Endothelial cell of umbilical vein (primary cell): Measurements from ENCODE around the gene STIMATE. TPM values are rescaled to one million over a fixed set of nuclear protein-coding genes. Genes with fewer than 3 reads are reported as not detected.

ENCODE experiments used
- BruUV-seq: library from RNA; stranded (reverse); fragments of 400-500 nt; replicated peaks from 2 replicates; lab custom pipeline; 2021; lab: Mats Ljungman, UMichigan
- CTCF ChIA-PET: fragments of 300-600, 350-600 bp; sonication (Branson Sonifier 250); formaldehyde crosslinking; loops from one replicate; lab custom pipeline; 2021; ENCODE audit warnings: antibody characterized with exemption, inconsistent platforms; lab: Charles Lee
- POLR2A ChIA-PET: fragments of 300-600, 350-600 bp; sonication (Branson Sonifier 250); formaldehyde crosslinking; loops from one replicate; lab custom pipeline; 2021; ENCODE audit warnings: antibody characterized with exemption, inconsistent platforms; lab: Charles Lee
- DNase-seq: peaks from one replicate; pipeline ENCODE4 v3.0.0-alpha.2; 2011; ENCODE audit warnings: low read depth, low spot score
- FAIRE-seq: peaks from 2 replicates; lab custom pipeline; 2011; peaks lifted over from hg19 to GRCh38; lab: Jason Lieb, UNC
- H2AFZ ChIP-seq: 2 replicates; pipeline ENCODE4 v1.6.0; 2012; ENCODE audit warnings: low read depth, low read length, control low read depth, inconsistent platforms
- H3K27ac ChIP-seq: 2 replicates; pipeline ENCODE4 v1.5.1; 2011; ENCODE audit warnings: low read depth, mild to moderate bottlenecking, control low read depth, low read length, moderate library complexity; ENCODE audit not compliant: insufficient read depth
- H3K27me3 ChIP-seq, 2 experiments: 2 replicates each; pipeline versions ENCODE4 v1.6.0 to v1.6.1; 2011; ENCODE audit warnings: low read length in 2 of 2, mixed read lengths in 1 of 2; ENCODE audit not compliant: control insufficient read depth in 2 of 2, insufficient read depth in 2 of 2
- H3K36me3 ChIP-seq, 2 experiments: 2 replicates in 1 of 2; 3 replicates in 1 of 2; pipeline ENCODE4 v1.5.1; 2011; ENCODE audit warnings: low read length in 2 of 2, mild to moderate bottlenecking in 1 of 2, moderate library complexity in 1 of 2; ENCODE audit not compliant: control insufficient read depth in 2 of 2, insufficient read depth in 2 of 2; ENCODE audit errors: extremely low read depth in 1 of 2
- H3K4me1 ChIP-seq: 3 replicates; pipeline ENCODE4 v1.5.1; 2011; ENCODE audit warnings: mild to moderate bottlenecking, low read length; ENCODE audit not compliant: control insufficient read depth, insufficient read depth; ENCODE audit errors: extremely low read depth
- H3K4me2 ChIP-seq: 2 replicates; pipeline ENCODE4 v1.6.1; 2011; ENCODE audit warnings: low read length, control low read depth, mixed read lengths; ENCODE audit not compliant: insufficient read depth
- H3K4me3 ChIP-seq, 3 experiments: fragments of 200-600 bp in 1 of 3; sonication (generic), shearing (Covaris generic) in 1 of 3; replicated peaks in 1 of 3; 2 replicates each; pipeline ENCODE4 v1.5.1; 2011 to 2016; ENCODE audit warnings: control low read depth in 3 of 3, low read length in 3 of 3, mild to moderate bottlenecking in 2 of 3, inconsistent platforms in 1 of 3, low read depth in 1 of 3, moderate library complexity in 1 of 3; ENCODE audit not compliant: insufficient read depth in 1 of 3
- H3K79me2 ChIP-seq: 2 replicates; pipeline ENCODE4 v1.6.0; 2012; ENCODE audit warnings: low read length, inconsistent platforms; ENCODE audit not compliant: control insufficient read depth, insufficient read depth
- H3K9ac ChIP-seq: replicated peaks from 2 replicates; pipeline ENCODE3; 2011; ENCODE audit warnings: low read length, control low read depth; ENCODE audit not compliant: insufficient read depth; ENCODE audit errors: extremely low read depth
- H3K9me1 ChIP-seq: replicated peaks from 3 replicates; pipeline ENCODE4 v1.6.0; 2011; ENCODE audit warnings: mild to moderate bottlenecking, low read length; ENCODE audit not compliant: control insufficient read depth, insufficient read depth; ENCODE audit errors: extremely low read depth
- H3K9me3 ChIP-seq: replicated peaks from 2 replicates; pipeline ENCODE4 v1.5.1; 2012; ENCODE audit warnings: low read length, inconsistent platforms; ENCODE audit not compliant: control insufficient read depth, insufficient read depth
- H4K20me1 ChIP-seq: replicated peaks from 2 replicates; pipeline ENCODE3; 2011; ENCODE audit warnings: mild to moderate bottlenecking, low read length; ENCODE audit not compliant: control insufficient read depth, insufficient read depth; ENCODE audit errors: extremely low read depth
- CTCF ChIP-seq, 2 donors: IDR thresholded peaks; 1 replicate in 1 of 2; 2 replicates in 1 of 2; pipeline ENCODE4 v1.5.1; 2011; ENCODE audit warnings: low read length in 2 of 2, mild to moderate bottlenecking in 2 of 2, moderate library complexity in 2 of 2, control low read depth in 1 of 2, inconsistent platforms in 1 of 2, low read depth in 1 of 2; ENCODE audit not compliant: insufficient read depth in 1 of 2; ENCODE audit errors: extremely low read depth in 1 of 2
- EZH2 ChIP-seq: IDR thresholded peaks from 2 replicates; pipeline ENCODE4 v1.6.1; 2012; ENCODE audit warnings: borderline replicate concordance, low read depth, mild to moderate bottlenecking, moderate library complexity, low read length, inconsistent platforms; ENCODE audit not compliant: severe bottlenecking
- FOS ChIP-seq: IDR thresholded peaks from 2 replicates; pipeline ENCODE4 v1.6.1; 2011; ENCODE audit warnings: mild to moderate bottlenecking, low read length, moderate library complexity, borderline replicate concordance; ENCODE audit not compliant: insufficient read depth
- GATA2 ChIP-seq: IDR thresholded peaks from 2 replicates; pipeline ENCODE4 v1.7.0; 2011; ENCODE audit warnings: low read depth, mild to moderate bottlenecking, moderate library complexity, mixed read lengths, low read length; ENCODE audit not compliant: insufficient read length, insufficient read depth
- MAX ChIP-seq: IDR thresholded peaks from 2 replicates; pipeline ENCODE4 v1.6.1; 2011; ENCODE audit not compliant: insufficient read depth, insufficient read length
- POLR2A ChIP-seq: IDR thresholded peaks from 2 replicates; pipeline ENCODE4 v1.6.1; 2012; ENCODE audit warnings: low read depth, mild to moderate bottlenecking, control low read depth, low read length
- dilution Hi-C: fragments of 300-500 bp; cut with MboI; formaldehyde crosslinking; loops from one replicate; pipeline ENCODE4 v1.15.0; 2019; ENCODE audit warnings: low sequenced_read_pairs; ENCODE audit not compliant: extremely low pct_ligation_motif_present
- intact Hi-C: fragments of 100-400 bp; cut with micrococcal nuclease; formaldehyde crosslinking; loops from one replicate; pipeline ENCODE4 v1.10.0; 2022
- polyA plus RNA-seq, 4 experiments: library from polyadenylated mRNA; depleted of rRNA in 3 of 4; stranded (reverse) in 3 of 4; unstranded in 1 of 4; fragments of >200 nt; gene quantifications; 2 replicates each; pipeline versions ENCODE4 v1.2.1 to v1.2.3, GENCODE V29; 2011 to 2012; ENCODE audit warnings: missing spikeins in 1 of 4
- total RNA-seq: library from RNA; stranded (reverse); gene quantifications from 2 replicates; pipeline ENCODE4 v1.2.3, GENCODE V29; 2021

The STIMATE gene
- total and polyA plus RNA-seq, 2 donors (not counting 3 experiments of a cell fraction or from before 2014, with no cell fraction given) = 18.2 to 24.0 TPM

- no peaks in the 10 kb centered on the region for H4K20me1 ChIP-seq
- no TSS peak for BruUV-seq
- H3K27me3 ChIP-seq = no peaks in the 10 kb centered on the region
- CTCF ChIA-PET = interaction anchor here (1.0 to 2.6 kb wide), 4 partner anchors 8 to 32 kb away, joined by 3 to 13 read pairs (median 6); no protein-coding TSS in a partner anchor
- DNase-seq = no peak
- H3K4me3 ChIP-seq = no peak overlapping the region
- no peaks in the 10 kb centered on the region for H3K9me3 ChIP-seq
- no peak overlapping the region for H3K9ac ChIP-seq
- H3K4me1 ChIP-seq = no peaks in the 10 kb centered on the region
- dilution Hi-C loops = no loop called here
- no peak for FAIRE-seq
- intact Hi-C loops = no loop called here
- no peaks in the 10 kb centered on the region for H3K79me2 ChIP-seq
- POLR2A ChIA-PET = no interaction called here
- no peak overlapping the region for H3K4me2 ChIP-seq
- H3K27ac ChIP-seq = no peak overlapping the region
- H3K36me3 ChIP-seq = no peaks in the 10 kb centered on the region
- no peaks in the 10 kb centered on the region for H3K9me1 ChIP-seq
- no peak overlapping the region for H2AFZ ChIP-seq
- TF ChIP-seq MAX (peak; percentile 36), GATA2 (no peak), FOS (no peak), POLR2A (no peak)
Measured at GRCh38 chr3:52800079-52800478, 97.3 kb downstream of the STIMATE start.

GRCh38 chr3:52798978-52799476 lies 98.3 kb downstream of the STIMATE start:
- BruUV-seq = no TSS peak

More at GRCh38 chr3:52798978-52799476, 98.3 kb downstream of the STIMATE start:
- dilution Hi-C loops = no loop called here
- no peaks in the 10 kb centered on the region for H3K4me1 ChIP-seq
- no peak for TF ChIP-seq EZH2
- TF ChIP-seq MAX = no peak
- TF ChIP-seq CTCF (IDR thresholded peaks at IDR 0.05; ENCODE audit: extremely low read depth in 1 of 2, insufficient read depth in 1 of 2, low read depth in 1 of 2, low read length in 2 of 2) = peak; percentile 57 to 61
- no peak overlapping the region for H2AFZ ChIP-seq
- ChIA-PET CTCF (interaction anchor here (0.7 to 2.6 kb wide), 14 partner anchors 9 to 57 kb away, joined by 3 to 13 read pairs (median 4); no protein-coding TSS in a partner anchor), POLR2A (no interaction called here)
- no peaks in the 10 kb centered on the region for H3K9me3 ChIP-seq
- DNase-seq (peak; percentile 18), FAIRE-seq (no peak)
- H3K79me2 ChIP-seq = no peaks in the 10 kb centered on the region
- no peaks in the 10 kb centered on the region for H3K36me3 ChIP-seq
- H3K4me3 ChIP-seq = no peak overlapping the region
- no peaks in the 10 kb centered on the region for H4K20me1 ChIP-seq
- no peaks in the 10 kb centered on the region for H3K9me1 ChIP-seq
- H3K27me3 ChIP-seq = no peaks in the 10 kb centered on the region
- no peak overlapping the region for H3K27ac ChIP-seq
- H3K9ac ChIP-seq = no peak overlapping the region
- intact Hi-C loops = loop anchor here (1.0 kb wide), 1 partner anchor 57 kb away; no protein-coding TSS in a partner anchor
- H3K4me2 ChIP-seq = no peak overlapping the region
